ENCODE results near the gene BTNL9. TPM values are rescaled to one million over a fixed set of nuclear protein-coding genes. Genes with fewer than 3 reads are reported as not detected.

Gene BTNL9
- total and polyA plus RNA-seq, 9 of the 15 experiments (the other 6 are each of a cell fraction or from before 2014, with no cell fraction given) = 3.7 to 86.7 (median 29.4) TPM

DNA sequence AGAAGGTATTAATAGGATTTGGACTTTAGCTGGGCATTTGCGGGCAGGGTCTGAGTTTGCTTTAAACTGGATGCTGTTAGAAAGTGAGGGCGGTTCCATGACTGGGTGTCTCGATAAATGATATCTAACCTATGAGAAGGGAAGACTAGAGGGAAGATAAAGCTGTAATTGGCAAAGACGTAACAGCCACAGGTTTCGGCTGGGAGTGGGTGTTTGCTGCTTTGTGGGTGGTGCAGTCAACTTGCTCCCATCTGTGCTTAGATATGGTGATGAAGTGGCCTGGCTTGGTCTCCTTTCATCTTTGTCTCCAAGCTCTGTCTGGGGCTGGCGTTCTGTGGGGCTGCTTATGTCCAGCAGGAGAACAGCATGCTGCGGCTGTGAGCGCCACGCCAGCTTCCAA, 67.6 kb downstream of the BTNL9 start (continued):
- TF ChIP-seq, protein P1, sequence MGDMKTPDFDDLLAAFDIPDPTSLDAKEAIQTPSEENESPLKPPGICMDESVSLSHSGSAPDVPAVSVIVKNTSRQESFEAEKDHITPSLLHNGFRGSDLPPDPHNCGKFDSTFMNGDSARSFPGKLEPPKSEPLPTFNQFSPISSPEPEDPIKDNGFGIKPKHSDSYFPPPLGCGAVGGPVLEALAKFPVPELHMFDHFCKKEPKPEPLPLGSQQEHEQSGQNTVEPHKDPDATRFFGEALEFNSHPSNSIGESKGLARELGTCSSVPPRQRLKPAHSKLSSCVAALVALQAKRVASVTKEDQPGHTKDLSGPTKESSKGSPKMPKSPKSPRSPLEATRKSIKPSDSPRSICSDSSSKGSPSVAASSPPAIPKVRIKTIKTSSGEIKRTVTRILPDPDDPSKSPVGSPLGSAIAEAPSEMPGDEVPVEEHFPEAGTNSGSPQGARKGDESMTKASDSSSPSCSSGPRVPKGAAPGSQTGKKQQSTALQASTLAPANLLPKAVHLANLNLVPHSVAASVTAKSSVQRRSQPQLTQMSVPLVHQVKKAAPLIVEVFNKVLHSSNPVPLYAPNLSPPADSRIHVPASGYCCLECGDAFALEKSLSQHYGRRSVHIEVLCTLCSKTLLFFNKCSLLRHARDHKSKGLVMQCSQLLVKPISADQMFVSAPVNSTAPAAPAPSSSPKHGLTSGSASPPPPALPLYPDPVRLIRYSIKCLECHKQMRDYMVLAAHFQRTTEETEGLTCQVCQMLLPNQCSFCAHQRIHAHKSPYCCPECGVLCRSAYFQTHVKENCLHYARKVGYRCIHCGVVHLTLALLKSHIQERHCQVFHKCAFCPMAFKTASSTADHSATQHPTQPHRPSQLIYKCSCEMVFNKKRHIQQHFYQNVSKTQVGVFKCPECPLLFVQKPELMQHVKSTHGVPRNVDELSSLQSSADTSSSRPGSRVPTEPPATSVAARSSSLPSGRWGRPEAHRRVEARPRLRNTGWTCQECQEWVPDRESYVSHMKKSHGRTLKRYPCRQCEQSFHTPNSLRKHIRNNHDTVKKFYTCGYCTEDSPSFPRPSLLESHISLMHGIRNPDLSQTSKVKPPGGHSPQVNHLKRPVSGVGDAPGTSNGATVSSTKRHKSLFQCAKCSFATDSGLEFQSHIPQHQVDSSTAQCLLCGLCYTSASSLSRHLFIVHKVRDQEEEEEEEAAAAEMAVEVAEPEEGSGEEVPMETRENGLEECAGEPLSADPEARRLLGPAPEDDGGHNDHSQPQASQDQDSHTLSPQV (IDR thresholded peaks at IDR 0.05) = no peak
- TF ChIP-seq ZNF217 (CRISPR knock-in tag; IDR thresholded peaks at IDR 0.05) (no peak), TARDBP (IDR thresholded peaks at IDR 0.05) (no peak), NCOA6 (IDR thresholded peaks at IDR 0.05) (no peak), HNRNPL (IDR thresholded peaks at IDR 0.05; ENCODE audit: low read depth, low read length) (no peak), CXXC5 (CRISPR knock-in tag; IDR thresholded peaks at IDR 0.05) (peak; percentile 63), HDAC1 (IDR thresholded peaks at IDR 0.05) (0 out of 4 replicates have a peak, but pooled peaks of 1 of the 2 experiments have one; percentile 47), HCFC1 (IDR thresholded peaks at IDR 0.05; ENCODE audit: low read depth, low read length) (no peak), ZNF133 (CRISPR knock-in tag; IDR thresholded peaks at IDR 0.05) (no peak), PURB (CRISPR knock-in tag; IDR thresholded peaks at IDR 0.05; ENCODE audit: low read depth) (no peak), SOX6 (IDR thresholded peaks at IDR 0.05) (peak; percentile 36; the same call in 1 of the 2 replicates), NR2F6 (CRISPR knock-in tag; IDR thresholded peaks at IDR 0.05) (no peak), ZNF274 (IDR thresholded peaks at IDR 0.05; ENCODE audit: borderline replicate concordance, low read depth, low read length) (no peak), SMARCB1 (IDR thresholded peaks at IDR 0.05; ENCODE audit: insufficient read length, low read depth) (no peak)
- TF ChIP-seq, protein P2, sequence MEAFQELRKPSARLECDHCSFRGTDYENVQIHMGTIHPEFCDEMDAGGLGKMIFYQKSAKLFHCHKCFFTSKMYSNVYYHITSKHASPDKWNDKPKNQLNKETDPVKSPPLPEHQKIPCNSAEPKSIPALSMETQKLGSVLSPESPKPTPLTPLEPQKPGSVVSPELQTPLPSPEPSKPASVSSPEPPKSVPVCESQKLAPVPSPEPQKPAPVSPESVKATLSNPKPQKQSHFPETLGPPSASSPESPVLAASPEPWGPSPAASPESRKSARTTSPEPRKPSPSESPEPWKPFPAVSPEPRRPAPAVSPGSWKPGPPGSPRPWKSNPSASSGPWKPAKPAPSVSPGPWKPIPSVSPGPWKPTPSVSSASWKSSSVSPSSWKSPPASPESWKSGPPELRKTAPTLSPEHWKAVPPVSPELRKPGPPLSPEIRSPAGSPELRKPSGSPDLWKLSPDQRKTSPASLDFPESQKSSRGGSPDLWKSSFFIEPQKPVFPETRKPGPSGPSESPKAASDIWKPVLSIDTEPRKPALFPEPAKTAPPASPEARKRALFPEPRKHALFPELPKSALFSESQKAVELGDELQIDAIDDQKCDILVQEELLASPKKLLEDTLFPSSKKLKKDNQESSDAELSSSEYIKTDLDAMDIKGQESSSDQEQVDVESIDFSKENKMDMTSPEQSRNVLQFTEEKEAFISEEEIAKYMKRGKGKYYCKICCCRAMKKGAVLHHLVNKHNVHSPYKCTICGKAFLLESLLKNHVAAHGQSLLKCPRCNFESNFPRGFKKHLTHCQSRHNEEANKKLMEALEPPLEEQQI (IDR thresholded peaks at IDR 0.05) = no peak
- TF ChIP-seq, protein P3, sequence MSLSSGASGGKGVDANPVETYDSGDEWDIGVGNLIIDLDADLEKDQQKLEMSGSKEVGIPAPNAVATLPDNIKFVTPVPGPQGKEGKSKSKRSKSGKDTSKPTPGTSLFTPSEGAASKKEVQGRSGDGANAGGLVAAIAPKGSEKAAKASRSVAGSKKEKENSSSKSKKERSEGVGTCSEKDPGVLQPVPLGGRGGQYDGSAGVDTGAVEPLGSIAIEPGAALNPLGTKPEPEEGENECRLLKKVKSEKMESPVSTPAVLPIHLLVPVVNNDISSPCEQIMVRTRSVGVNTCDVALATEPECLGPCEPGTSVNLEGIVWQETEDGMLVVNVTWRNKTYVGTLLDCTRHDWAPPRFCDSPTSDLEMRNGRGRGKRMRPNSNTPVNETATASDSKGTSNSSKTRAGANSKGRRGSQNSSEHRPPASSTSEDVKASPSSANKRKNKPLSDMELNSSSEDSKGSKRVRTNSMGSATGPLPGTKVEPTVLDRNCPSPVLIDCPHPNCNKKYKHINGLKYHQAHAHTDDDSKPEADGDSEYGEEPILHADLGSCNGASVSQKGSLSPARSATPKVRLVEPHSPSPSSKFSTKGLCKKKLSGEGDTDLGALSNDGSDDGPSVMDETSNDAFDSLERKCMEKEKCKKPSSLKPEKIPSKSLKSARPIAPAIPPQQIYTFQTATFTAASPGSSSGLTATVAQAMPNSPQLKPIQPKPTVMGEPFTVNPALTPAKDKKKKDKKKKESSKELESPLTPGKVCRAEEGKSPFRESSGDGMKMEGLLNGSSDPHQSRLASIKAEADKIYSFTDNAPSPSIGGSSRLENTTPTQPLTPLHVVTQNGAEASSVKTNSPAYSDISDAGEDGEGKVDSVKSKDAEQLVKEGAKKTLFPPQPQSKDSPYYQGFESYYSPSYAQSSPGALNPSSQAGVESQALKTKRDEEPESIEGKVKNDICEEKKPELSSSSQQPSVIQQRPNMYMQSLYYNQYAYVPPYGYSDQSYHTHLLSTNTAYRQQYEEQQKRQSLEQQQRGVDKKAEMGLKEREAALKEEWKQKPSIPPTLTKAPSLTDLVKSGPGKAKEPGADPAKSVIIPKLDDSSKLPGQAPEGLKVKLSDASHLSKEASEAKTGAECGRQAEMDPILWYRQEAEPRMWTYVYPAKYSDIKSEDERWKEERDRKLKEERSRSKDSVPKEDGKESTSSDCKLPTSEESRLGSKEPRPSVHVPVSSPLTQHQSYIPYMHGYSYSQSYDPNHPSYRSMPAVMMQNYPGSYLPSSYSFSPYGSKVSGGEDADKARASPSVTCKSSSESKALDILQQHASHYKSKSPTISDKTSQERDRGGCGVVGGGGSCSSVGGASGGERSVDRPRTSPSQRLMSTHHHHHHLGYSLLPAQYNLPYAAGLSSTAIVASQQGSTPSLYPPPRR (CRISPR knock-in tag; IDR thresholded peaks at IDR 0.05; ENCODE audit: borderline replicate concordance) = no peak
- TF ChIP-seq, protein P4, sequence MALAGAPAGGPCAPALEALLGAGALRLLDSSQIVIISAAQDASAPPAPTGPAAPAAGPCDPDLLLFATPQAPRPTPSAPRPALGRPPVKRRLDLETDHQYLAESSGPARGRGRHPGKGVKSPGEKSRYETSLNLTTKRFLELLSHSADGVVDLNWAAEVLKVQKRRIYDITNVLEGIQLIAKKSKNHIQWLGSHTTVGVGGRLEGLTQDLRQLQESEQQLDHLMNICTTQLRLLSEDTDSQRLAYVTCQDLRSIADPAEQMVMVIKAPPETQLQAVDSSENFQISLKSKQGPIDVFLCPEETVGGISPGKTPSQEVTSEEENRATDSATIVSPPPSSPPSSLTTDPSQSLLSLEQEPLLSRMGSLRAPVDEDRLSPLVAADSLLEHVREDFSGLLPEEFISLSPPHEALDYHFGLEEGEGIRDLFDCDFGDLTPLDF (CRISPR knock-in tag; IDR thresholded peaks at IDR 0.05) = 0 out of 2 replicates have a peak, but pooled peaks have one; percentile 10
